GM21360 (cell line): Measurements from ENCODE around the gene RNF208.
"Not testable (repeated sequence)": the region's sequence is repeated elsewhere in the genome, so short reads cannot be mapped to it uniquely, and the experiment has no call there.

Experiments
- ATAC-seq: cut with Tn5 transposase; IDR thresholded peaks from one replicate; pipeline ENCODE4 v1.9.1; 2021; ENCODE audit warnings: mild to moderate bottlenecking, moderate library complexity; ENCODE audit not compliant: unreplicated experiment

RNF208 gene

GRCh38 chr9:137253717-137254623, 31.9 kb upstream of the RNF208 start:
- ATAC-seq, result no peak

- ATAC-seq, result no peak
Measured at GRCh38 chr9:137252555-137253506, 30.8 kb upstream of the RNF208 start.

GRCh38 chr9:137251490-137252268, 29.6 kb upstream of the RNF208 start:
- ATAC-seq, result no peak

GRCh38 chr9:137251194-137251461, 29.1 kb upstream of the RNF208 start, which contains the start of gene STPG3:
TSS of gene STPG3 (plus strand) at chr9:137251286. CDS start at chr9:137251287, 1 bp downstream.
- no peak for ATAC-seq

GRCh38 chr9:137250329-137251193, 28.5 kb upstream of the RNF208 start:
- ATAC-seq, result no peak

- ATAC-seq, result no peak
Measured at GRCh38 chr9:137247916-137248175, 25.8 kb upstream of the RNF208 start.

GRCh38 chr9:137247135-137247915, 25.3 kb upstream of the RNF208 start:
- ATAC-seq, result no peak

- no peak for ATAC-seq
Measured at GRCh38 chr9:137245450-137246421, 23.7 kb upstream of the RNF208 start.

GRCh38 chr9:137244486-137245449, 22.7 kb upstream of the RNF208 start:
- no peak for ATAC-seq

- no peak for ATAC-seq
Measured at GRCh38 chr9:137243626-137244485, 21.8 kb upstream of the RNF208 start.

- ATAC-seq, result not testable (repeated sequence)
Measured at GRCh38 chr9:137243266-137243625, 21.2 kb upstream of the RNF208 start.

- no peak for ATAC-seq
Measured at GRCh38 chr9:137242269-137243203, 20.5 kb upstream of the RNF208 start.

GRCh38 chr9:137241490-137242268, 19.6 kb upstream of the RNF208 start:
- ATAC-seq, result peak; percentile 1

GRCh38 chr9:137240841-137241489, 18.9 kb upstream of the RNF208 start, which contains the start of gene TUBB4B:
TSS of gene TUBB4B (plus strand) at chr9:137241287. CDS start at chr9:137241361, 74 bp downstream.
- peak; percentile 71 for ATAC-seq
